ENCODE results near the gene BAG3. TPM values are rescaled to one million over a fixed set of nuclear protein-coding genes. Genes with fewer than 3 reads are reported as not detected.

BAG3 gene
- total and polyA plus RNA-seq, 2 experiments from 2014 or later = 20.0 to 88.2 TPM

DNA sequence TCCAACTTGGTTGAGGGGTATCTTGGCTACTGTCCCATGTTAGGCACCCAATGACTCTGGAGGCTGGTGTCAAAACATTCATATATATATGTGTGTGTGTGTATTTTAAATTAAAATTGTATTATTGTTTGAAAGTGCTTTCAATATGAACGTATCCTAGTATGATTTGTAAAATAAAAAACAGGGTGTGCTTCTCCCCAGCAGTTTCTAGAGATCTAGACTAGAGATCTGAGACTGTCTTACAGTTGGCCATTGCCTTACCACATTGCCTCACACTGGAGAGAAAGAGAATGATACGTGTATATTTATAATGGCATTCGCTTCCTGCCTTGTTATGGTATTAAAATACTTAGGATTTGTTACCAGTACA, 1.2 kb downstream of the BAG3 start:
- in situ Hi-C loops (cut with MboI) = no loop called here

GRCh38 chr10:119653209-119653608, 2.0 kb downstream of the BAG3 start:
- no peak for DNase-seq
- Histone ChIP-seq H3K9me3 (ENCODE audit: low read depth) (no peaks in the 10 kb centered on the region), H2AFZ (no peak overlapping the region), H4K20me1 (ENCODE audit: insufficient read depth) (peaks cover 18% of the 10 kb centered on the region; the same call in 1 of the 2 replicates), H3K27ac (peak overlapping the region; percentile 95), H3K9me2 (ENCODE audit: insufficient read depth) (no peaks in the 10 kb centered on the region), H3K4me3 (peak overlapping the region; percentile 93), H3K79me2 (ENCODE audit: insufficient read depth) (peaks cover 62% of the 10 kb centered on the region), H3F3A (ENCODE audit: insufficient read depth) (peaks cover 54% of the 10 kb centered on the region), H3K9ac (peak overlapping the region; percentile 98), H3K27me3 (replicated peaks; ENCODE audit: insufficient read depth) (no peaks in the 10 kb centered on the region), H3K4me1 (ENCODE audit: insufficient read depth) (peaks cover 46% of the 10 kb centered on the region), H3K4me2 (ENCODE audit: unreplicated experiment) (peak overlapping the region; percentile 99), H3K36me3 (ENCODE audit: low read depth) (no peaks in the 10 kb centered on the region)
- 11 to 18% methylated on average over 1 of the region's 1 CpG for WGBS, 2 experiments (ENCODE audit: low coverage in 1 of 2, low lambda C conversion rate in 2 of 2, missing lambda C conversion rate in 2 of 2)
- in situ Hi-C loops (cut with MboI) = no loop called here
- TF ChIP-seq EZH2phosphoT487 (IDR thresholded peaks at IDR 0.05; ENCODE audit: insufficient read depth, low read depth) = no peak
- TF ChIP-seq EZH2 (IDR thresholded peaks at IDR 0.05; ENCODE audit: insufficient read depth, poor library complexity, severe bottlenecking) = no peak

More for the DNA sequence above, 1.2 kb downstream of the BAG3 start:
- no peaks in the 10 kb centered on the region for H3K9me2 ChIP-seq (ENCODE audit: insufficient read depth)
- no peak for TF ChIP-seq EZH2 (IDR thresholded peaks at IDR 0.05; ENCODE audit: insufficient read depth, poor library complexity, severe bottlenecking)
- TF ChIP-seq EZH2phosphoT487 (IDR thresholded peaks at IDR 0.05; ENCODE audit: insufficient read depth, low read depth) = no peak
- peaks cover 18% of the 10 kb centered on the region; the same call in 1 of the 2 replicates for H4K20me1 ChIP-seq (ENCODE audit: insufficient read depth)
- no peaks in the 10 kb centered on the region for H3K9me3 ChIP-seq (ENCODE audit: low read depth)
- peaks cover 53% of the 10 kb centered on the region for H3K79me2 ChIP-seq (ENCODE audit: insufficient read depth)
- peak overlapping the region; percentile 98 for H3K9ac ChIP-seq
- peaks cover 49% of the 10 kb centered on the region for H3F3A ChIP-seq (ENCODE audit: insufficient read depth)
- peak; percentile 86 for DNase-seq
- peak overlapping the region; percentile 99 for H3K4me2 ChIP-seq (ENCODE audit: unreplicated experiment)
- peak overlapping the region; percentile 93 for H3K4me3 ChIP-seq
- peak overlapping the region; percentile 95 for H3K27ac ChIP-seq
- 2 to 6% methylated on average over 3 of the region's 3 CpGs for WGBS, 2 experiments (ENCODE audit: low coverage in 1 of 2, low lambda C conversion rate in 2 of 2, missing lambda C conversion rate in 2 of 2)
- H3K36me3 ChIP-seq (ENCODE audit: low read depth) = no peaks in the 10 kb centered on the region
- H3K27me3 ChIP-seq (replicated peaks; ENCODE audit: insufficient read depth) = no peaks in the 10 kb centered on the region
- peaks cover 38% of the 10 kb centered on the region for H3K4me1 ChIP-seq (ENCODE audit: insufficient read depth)
- no peak overlapping the region; the same call in 1 of the 2 replicates for H2AFZ ChIP-seq

DNA sequence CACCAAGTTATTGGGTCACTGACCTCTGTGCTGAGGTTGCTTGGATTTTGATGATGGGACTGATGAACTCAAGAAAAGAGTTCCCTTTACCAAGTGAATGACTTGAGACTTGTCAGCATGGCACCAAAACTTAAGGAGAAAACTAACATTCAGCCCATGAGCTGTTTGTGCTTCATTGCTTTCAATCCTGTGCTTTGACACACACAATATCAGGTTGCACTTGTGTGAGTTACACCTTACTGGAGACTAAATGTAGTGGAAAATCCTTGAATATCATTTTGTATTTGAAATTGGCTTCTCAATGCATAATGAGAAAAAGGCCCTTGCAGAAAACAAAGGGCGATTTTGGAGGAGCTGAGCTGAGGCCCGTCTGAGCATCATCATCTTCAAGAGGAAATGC, 2.7 kb downstream of the BAG3 start:
- H3K36me3 ChIP-seq (ENCODE audit: low read depth) = no peaks in the 10 kb centered on the region
- H3K4me3 ChIP-seq = peak overlapping the region; percentile 93
- no peaks in the 10 kb centered on the region for H3K9me3 ChIP-seq (ENCODE audit: low read depth)
- H3K4me1 ChIP-seq (ENCODE audit: insufficient read depth) = peaks cover 52% of the 10 kb centered on the region
- H4K20me1 ChIP-seq (ENCODE audit: insufficient read depth) = peaks cover 22% of the 10 kb centered on the region; the same call in 1 of the 2 replicates
- no peaks in the 10 kb centered on the region for H3K9me2 ChIP-seq (ENCODE audit: insufficient read depth)
- H3K27me3 ChIP-seq (replicated peaks; ENCODE audit: insufficient read depth) = no peaks in the 10 kb centered on the region
- H3K79me2 ChIP-seq (ENCODE audit: insufficient read depth) = peaks cover 69% of the 10 kb centered on the region
- H3K27ac ChIP-seq = peak overlapping the region; percentile 95
- DNase-seq = no peak
- 3 to 7% methylated on average over 2 of the region's 2 CpGs for WGBS, 2 experiments (ENCODE audit: low coverage in 1 of 2, low lambda C conversion rate in 2 of 2, missing lambda C conversion rate in 2 of 2)
- H2AFZ ChIP-seq = no peak overlapping the region
- in situ Hi-C loops (cut with MboI) = no loop called here
- H3K9ac ChIP-seq = peak overlapping the region; percentile 98
- H3F3A ChIP-seq (ENCODE audit: insufficient read depth) = peaks cover 60% of the 10 kb centered on the region
- TF ChIP-seq EZH2phosphoT487 (IDR thresholded peaks at IDR 0.05; ENCODE audit: insufficient read depth, low read depth) (no peak), EZH2 (IDR thresholded peaks at IDR 0.05; ENCODE audit: insufficient read depth, poor library complexity, severe bottlenecking) (no peak)
- peak overlapping the region; percentile 99 for H3K4me2 ChIP-seq (ENCODE audit: unreplicated experiment)

DNA sequence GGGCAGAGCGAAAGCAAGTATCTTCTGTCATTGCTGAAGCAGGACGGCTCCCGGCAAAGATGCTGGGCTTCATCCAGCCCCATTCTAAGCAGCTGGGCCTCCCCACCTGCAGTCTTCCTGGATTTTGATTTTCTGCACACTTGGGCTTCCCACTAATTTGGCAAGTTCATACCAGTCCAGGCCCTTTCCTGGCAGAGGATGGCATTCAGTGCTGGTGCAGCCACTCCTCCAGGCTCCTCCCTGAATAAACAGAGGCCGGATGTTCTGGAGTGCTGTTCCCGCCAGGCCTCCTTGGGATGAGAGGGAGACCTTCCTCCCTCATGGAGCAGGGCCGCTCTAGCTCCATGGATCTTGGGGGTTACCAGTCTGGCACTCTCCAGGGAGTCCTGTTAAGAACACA, 3.4 kb downstream of the BAG3 start:
- in situ Hi-C loops (cut with MboI) = no loop called here
- Histone ChIP-seq H3K4me2 (ENCODE audit: unreplicated experiment) (peak overlapping the region; percentile 99), H3K36me3 (ENCODE audit: low read depth) (no peaks in the 10 kb centered on the region), H4K20me1 (ENCODE audit: insufficient read depth) (peaks cover 23% of the 10 kb centered on the region; the same call in 1 of the 2 replicates), H2AFZ (no peak overlapping the region), H3K27ac (peak overlapping the region; percentile 95), H3K79me2 (ENCODE audit: insufficient read depth) (peaks cover 75% of the 10 kb centered on the region), H3K9ac (peak overlapping the region; percentile 98), H3K4me3 (peak overlapping the region; percentile 93), H3K4me1 (ENCODE audit: insufficient read depth) (peaks cover 57% of the 10 kb centered on the region), H3K9me3 (ENCODE audit: low read depth) (no peaks in the 10 kb centered on the region), H3K27me3 (replicated peaks; ENCODE audit: insufficient read depth) (no peaks in the 10 kb centered on the region), H3F3A (ENCODE audit: insufficient read depth) (peaks cover 66% of the 10 kb centered on the region), H3K9me2 (ENCODE audit: insufficient read depth) (no peaks in the 10 kb centered on the region)
- WGBS, 2 experiments (ENCODE audit: low coverage in 1 of 2, low lambda C conversion rate in 2 of 2, missing lambda C conversion rate in 2 of 2) = 41 to 43% methylated on average over 6 of the region's 6 CpGs
- TF ChIP-seq EZH2 (IDR thresholded peaks at IDR 0.05; ENCODE audit: insufficient read depth, poor library complexity, severe bottlenecking) (no peak), EZH2phosphoT487 (IDR thresholded peaks at IDR 0.05; ENCODE audit: insufficient read depth, low read depth) (no peak)
- DNase-seq = peak; percentile 53
